ENCODE results near the gene WDR70.
"Not testable (repeated sequence)": the region's sequence is repeated elsewhere in the genome, so short reads cannot be mapped to it uniquely, and the experiment has no call there.

- not testable (repeated sequence) for TF ChIP-seq CTCF, EP300 (IDR thresholded peaks at IDR 0.05)
Measured at GRCh38 chr5:37694333-37694732, 315.2 kb downstream of the WDR70 start.

Measured in suprapubic skin (tissue), 3 donors.